Activated naive CD4-positive, alpha-beta T cell treated with anti-CD3 and anti-CD28 coated beads for 36 hours (primary cell): ENCODE measurements around the gene ABCB4. TPM values are rescaled to one million over a fixed set of nuclear protein-coding genes. Genes with fewer than 3 reads are reported as not detected.

ENCODE experiments used
- CTCF ChIA-PET: fragments of 350-600 bp; sonication (Branson Sonifier 250); formaldehyde crosslinking; loops from one replicate; lab custom pipeline; 2021; ENCODE audit warnings: antibody characterized with exemption; lab: Charles Lee
- DNase-seq: peaks from one replicate; pipeline ENCODE4 v3.0.0-alpha.2; 2020
- H3K27ac Mint-ChIP-seq: one replicate; pipeline ENCODE4 v1.8.0; 2021; ENCODE audit warnings: mild to moderate bottlenecking, mixed read lengths
- H3K27me3 Mint-ChIP-seq: one replicate; pipeline ENCODE4 v1.8.0; 2021; ENCODE audit warnings: low read depth, mixed read lengths
- H3K36me3 Mint-ChIP-seq: one replicate; pipeline ENCODE4 v1.8.0; 2021; ENCODE audit warnings: low read depth, mixed read lengths
- H3K4me1 Mint-ChIP-seq: one replicate; pipeline ENCODE4 v1.8.0; 2021; ENCODE audit warnings: low read depth, mixed read lengths
- H3K4me3 Mint-ChIP-seq: one replicate; pipeline ENCODE4 v1.8.0; 2021; ENCODE audit warnings: mild to moderate bottlenecking, moderate library complexity, mixed read lengths
- H3K9me3 Mint-ChIP-seq: one replicate; pipeline ENCODE4 v1.8.0; 2021; ENCODE audit warnings: mixed read lengths
- intact Hi-C: fragments of 100-400 bp; cut with micrococcal nuclease; formaldehyde crosslinking; loops from one replicate; pipeline ENCODE4 v1.15.1; 2023
- total RNA-seq, 2 experiments: library from RNA; stranded (reverse); gene quantifications; one replicate each; pipeline ENCODE4 v1.2.3, GENCODE V29; 2021

ABCB4 gene
- total RNA-seq, 2 experiments from 2014 or later: not detected

- intact Hi-C loops: no loop called here
- CTCF ChIA-PET: no interaction called here
- no peak for DNase-seq
- no peak overlapping the region for H3K27ac Mint-ChIP-seq
- no peaks in the 10 kb centered on the region for H3K36me3 Mint-ChIP-seq
- H3K4me1 Mint-ChIP-seq: no peaks in the 10 kb centered on the region
- H3K9me3 Mint-ChIP-seq: no peaks in the 10 kb centered on the region
- H3K27me3 Mint-ChIP-seq: peaks cover 6% of the 10 kb centered on the region
- H3K4me3 Mint-ChIP-seq: no peak overlapping the region
These were observed 27.1 kb downstream of the ABCB4 start for GRCh38 chr7:87448388-87448787.

- Mint-ChIP-seq H3K4me1 (no peaks in the 10 kb centered on the region), H3K27me3 (peaks cover 6% of the 10 kb centered on the region), H3K36me3 (no peaks in the 10 kb centered on the region), H3K9me3 (no peaks in the 10 kb centered on the region), H3K27ac (no peak overlapping the region), H3K4me3 (no peak overlapping the region)
- no peak for DNase-seq
- intact Hi-C loops: no loop called here
- CTCF ChIA-PET: no interaction called here
These were observed 28.3 kb downstream of the ABCB4 start for GRCh38 chr7:87447116-87447635.

- H3K36me3 Mint-ChIP-seq: no peaks in the 10 kb centered on the region
- no peak for DNase-seq
- H3K4me3 Mint-ChIP-seq: no peak overlapping the region
- H3K9me3 Mint-ChIP-seq: no peaks in the 10 kb centered on the region
- CTCF ChIA-PET: interaction anchor here (0.9 kb wide), 1 partner anchor 504 kb away, joined by 3 read pairs; no protein-coding TSS in a partner anchor
- H3K27ac Mint-ChIP-seq: no peak overlapping the region
- H3K27me3 Mint-ChIP-seq: peaks cover 2% of the 10 kb centered on the region
- intact Hi-C loops: no loop called here
- no peaks in the 10 kb centered on the region for H3K4me1 Mint-ChIP-seq
These were observed 29.6 kb downstream of the ABCB4 start for GRCh38 chr7:87445897-87446296.

DNA sequence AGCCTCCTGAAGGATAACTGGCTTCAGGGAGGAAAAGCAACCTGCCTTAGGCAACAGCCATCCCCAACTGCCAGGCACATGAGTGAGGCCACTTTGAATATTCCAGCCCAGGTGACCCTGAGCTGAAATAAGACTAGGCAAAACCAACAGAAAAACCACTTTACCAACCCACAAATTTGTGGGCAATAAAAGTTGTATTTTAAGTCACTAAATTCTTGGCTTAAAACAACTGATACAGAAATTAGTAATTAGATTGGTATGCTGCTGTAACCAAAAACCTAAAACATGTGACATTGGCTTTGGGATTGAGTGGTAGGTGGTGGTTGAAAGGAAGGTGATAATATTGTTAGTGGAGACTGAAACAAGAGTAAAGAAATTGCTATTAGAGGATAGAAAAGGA, 39.9 kb downstream of the ABCB4 start:
- H3K27ac Mint-ChIP-seq: no peak overlapping the region
- no peak for DNase-seq
- no peaks in the 10 kb centered on the region for H3K36me3 Mint-ChIP-seq
- H3K4me1 Mint-ChIP-seq: no peaks in the 10 kb centered on the region
- no peaks in the 10 kb centered on the region for H3K9me3 Mint-ChIP-seq
- H3K27me3 Mint-ChIP-seq: peaks cover 2% of the 10 kb centered on the region
- intact Hi-C loops: no loop called here
- H3K4me3 Mint-ChIP-seq: no peak overlapping the region
- CTCF ChIA-PET: interaction anchor here (0.6 to 1.0 kb wide), 2 partner anchors 97 to 123 kb away, joined by 3 read pairs; no protein-coding TSS in a partner anchor

- CTCF ChIA-PET: no interaction called here
- H3K27me3 Mint-ChIP-seq: peaks cover 6% of the 10 kb centered on the region
- no peaks in the 10 kb centered on the region for H3K4me1 Mint-ChIP-seq
- no peaks in the 10 kb centered on the region for H3K36me3 Mint-ChIP-seq
- intact Hi-C loops: no loop called here
- no peak for DNase-seq
- no peaks in the 10 kb centered on the region for H3K9me3 Mint-ChIP-seq
- H3K27ac Mint-ChIP-seq: no peak overlapping the region
- no peak overlapping the region for H3K4me3 Mint-ChIP-seq
These were observed 42.9 kb downstream of the ABCB4 start for GRCh38 chr7:87432536-87432935.

- Mint-ChIP-seq H3K27ac (no peak overlapping the region), H3K4me3 (no peak overlapping the region), H3K9me3 (no peaks in the 10 kb centered on the region), H3K36me3 (no peaks in the 10 kb centered on the region), H3K27me3 (peaks cover 6% of the 10 kb centered on the region), H3K4me1 (no peaks in the 10 kb centered on the region)
- no peak for DNase-seq
- CTCF ChIA-PET: no interaction called here
- intact Hi-C loops: no loop called here
These were observed 48.2 kb downstream of the ABCB4 start for GRCh38 chr7:87427288-87427687.

DNA sequence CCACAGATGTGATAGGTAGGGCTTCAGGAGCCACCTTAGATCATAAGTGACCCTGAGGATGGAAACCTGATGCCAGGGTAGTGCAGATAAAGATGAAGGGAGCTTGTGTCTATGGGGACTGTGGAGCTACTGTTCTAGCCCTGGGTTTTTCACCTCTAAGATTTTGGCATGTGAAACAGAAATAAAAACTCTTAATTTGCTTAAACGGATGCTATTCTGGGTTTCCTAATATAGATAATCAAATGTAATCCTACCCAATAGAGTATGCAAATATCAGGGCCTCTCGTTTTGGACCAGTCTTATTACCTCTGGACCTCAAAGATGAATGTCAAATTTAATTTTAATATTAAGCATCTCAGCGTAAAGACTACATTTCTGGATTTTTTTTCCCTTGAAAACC, 49.3 kb downstream of the ABCB4 start:
- CTCF ChIA-PET: no interaction called here
- Mint-ChIP-seq H3K36me3 (no peaks in the 10 kb centered on the region), H3K27me3 (peaks cover 4% of the 10 kb centered on the region), H3K4me3 (no peak overlapping the region), H3K4me1 (no peaks in the 10 kb centered on the region), H3K27ac (no peak overlapping the region), H3K9me3 (no peaks in the 10 kb centered on the region)
- DNase-seq: no peak
- intact Hi-C loops: no loop called here

DNA sequence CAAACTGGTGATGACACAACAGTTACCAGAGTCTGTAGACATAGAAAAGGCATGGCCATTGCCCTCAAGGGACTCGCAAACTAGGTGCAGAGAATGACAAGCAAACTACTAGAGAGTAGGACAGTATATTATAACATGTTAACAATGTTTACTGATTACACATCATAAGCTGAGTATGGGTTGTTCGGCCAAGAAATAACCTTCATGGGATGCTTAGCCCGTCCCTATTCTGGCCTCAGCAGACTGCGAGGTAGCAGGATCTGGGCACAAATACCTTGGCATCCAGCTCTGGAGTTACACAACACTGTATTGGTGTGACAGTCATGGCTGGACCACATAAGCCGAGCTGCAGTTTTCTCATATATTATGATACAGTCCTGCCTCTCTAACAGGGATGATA, 51.4 kb downstream of the ABCB4 start:
- no peak for DNase-seq
- intact Hi-C loops: no loop called here
- no peaks in the 10 kb centered on the region for H3K36me3 Mint-ChIP-seq
- H3K4me1 Mint-ChIP-seq: no peaks in the 10 kb centered on the region
- peaks cover 4% of the 10 kb centered on the region for H3K27me3 Mint-ChIP-seq
- no peak overlapping the region for H3K27ac Mint-ChIP-seq
- CTCF ChIA-PET: interaction anchor here (0.8 kb wide), 1 partner anchor 20 kb away, joined by 3 read pairs; no protein-coding TSS in a partner anchor
- no peaks in the 10 kb centered on the region for H3K9me3 Mint-ChIP-seq
- H3K4me3 Mint-ChIP-seq: no peak overlapping the region

- intact Hi-C loops: no loop called here
- CTCF ChIA-PET: interaction anchor here (0.6 to 1.0 kb wide), 3 partner anchors 14 to 487 kb away, joined by 3 to 11 read pairs (median 3); no protein-coding TSS in a partner anchor
These were observed 55.3 kb downstream of the ABCB4 start for GRCh38 chr7:87420173-87420572.

DNA sequence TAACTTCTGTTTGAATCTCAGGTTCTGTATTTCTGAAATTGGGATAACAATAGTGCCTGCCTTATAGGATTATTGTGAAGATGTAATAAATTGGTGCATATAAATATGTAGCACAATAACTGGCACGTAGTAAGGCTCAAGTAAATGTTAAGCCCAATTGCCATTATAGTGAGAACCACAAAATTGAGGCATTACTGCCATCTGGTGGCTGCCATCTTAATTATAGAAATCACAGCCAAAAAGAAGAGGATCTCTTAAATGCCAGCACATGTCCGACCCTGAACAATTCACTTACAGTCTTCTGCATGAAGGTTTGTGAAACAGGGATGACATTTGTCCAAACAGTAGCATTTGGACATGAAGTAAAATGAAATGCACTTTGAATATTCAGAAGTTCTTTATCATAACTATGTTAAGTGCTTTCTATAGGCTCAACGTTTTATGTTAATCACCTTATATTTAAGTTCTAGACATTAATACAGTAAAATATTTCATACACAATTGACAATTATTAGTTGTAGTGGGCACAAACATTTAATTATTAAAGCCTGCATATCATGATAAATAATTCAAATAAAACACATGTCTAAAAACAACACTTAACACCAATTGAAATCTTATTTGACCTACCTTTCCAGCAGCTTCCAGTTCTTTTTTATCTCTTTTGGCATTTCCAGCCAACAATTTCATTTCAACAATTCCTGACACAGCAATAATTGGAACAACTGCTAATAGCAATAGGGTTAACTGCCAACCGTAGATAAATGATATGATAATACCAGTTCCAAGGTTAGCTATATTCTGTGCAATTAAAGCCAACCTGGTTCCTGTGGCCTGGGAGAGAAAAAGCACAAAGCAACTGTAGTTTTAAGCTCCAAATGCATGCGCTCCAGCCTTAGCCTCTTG, 58.5 kb downstream of the ABCB4 start:
- Mint-ChIP-seq H3K27ac (no peak overlapping the region), H3K36me3 (no peaks in the 10 kb centered on the region), H3K4me1 (no peaks in the 10 kb centered on the region), H3K4me3 (no peak overlapping the region), H3K9me3 (no peaks in the 10 kb centered on the region), H3K27me3 (no peaks in the 10 kb centered on the region)
- CTCF ChIA-PET: interaction anchor here (0.9 to 4.0 kb wide), 18 partner anchors 11 to 502 kb away, joined by 3 to 29 read pairs (median 4); partner anchors contain the start of gene DMTF1
- DNase-seq: peak; percentile 85
- intact Hi-C loops: loop anchor here (1.0 to 10.0 kb wide), 10 partner anchors 72 to 1522 kb away; partner anchors contain the start of genes CROT, DMTF1 and ELAPOR2

More at GRCh38 chr7:87420173-87420572, 55.3 kb downstream of the ABCB4 start:
- DNase-seq: no peak
- Mint-ChIP-seq H3K4me1 (no peaks in the 10 kb centered on the region), H3K27ac (no peak overlapping the region), H3K4me3 (no peak overlapping the region), H3K9me3 (no peaks in the 10 kb centered on the region), H3K27me3 (no peaks in the 10 kb centered on the region), H3K36me3 (no peaks in the 10 kb centered on the region)

DNA sequence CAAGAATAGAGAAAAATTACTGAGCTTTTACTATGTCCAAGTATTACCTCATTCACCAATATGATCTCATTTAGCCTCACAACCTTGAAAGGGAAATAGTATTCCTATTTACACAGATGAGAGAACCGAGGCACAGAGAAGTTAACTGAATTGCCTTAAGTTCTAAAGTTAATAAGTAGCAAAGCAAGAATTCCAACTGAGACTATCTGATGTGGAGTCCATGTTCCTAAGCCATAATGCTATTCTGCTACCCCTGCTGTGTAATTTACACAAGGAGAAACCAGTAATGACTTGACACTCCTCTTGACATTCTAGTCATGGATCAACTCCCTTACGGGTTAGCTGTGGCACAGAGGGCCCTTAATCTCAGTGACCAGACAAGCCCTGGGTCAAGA, 60.7 kb downstream of the ABCB4 start:
- Mint-ChIP-seq H3K36me3 (no peaks in the 10 kb centered on the region), H3K4me3 (no peak overlapping the region), H3K27me3 (no peaks in the 10 kb centered on the region), H3K27ac (no peak overlapping the region), H3K9me3 (no peaks in the 10 kb centered on the region), H3K4me1 (no peaks in the 10 kb centered on the region)
- CTCF ChIA-PET: interaction anchor here (1.0 to 4.0 kb wide), 9 partner anchors 9 to 488 kb away, joined by 3 to 29 read pairs (median 6); no protein-coding TSS in a partner anchor
- intact Hi-C loops: loop anchor here (5.0 to 10.0 kb wide), 3 partner anchors 357 to 1520 kb away; partner anchors contain the start of gene ELAPOR2
- DNase-seq: no peak

- intact Hi-C loops: loop anchor here (10.0 kb wide), 1 partner anchor 1519 kb away; no protein-coding TSS in a partner anchor
- no peaks in the 10 kb centered on the region for H3K4me1 Mint-ChIP-seq
- no peaks in the 10 kb centered on the region for H3K36me3 Mint-ChIP-seq
- no peaks in the 10 kb centered on the region for H3K27me3 Mint-ChIP-seq
- no peaks in the 10 kb centered on the region for H3K9me3 Mint-ChIP-seq
- CTCF ChIA-PET: interaction anchor here (0.6 to 3.8 kb wide), 7 partner anchors 11 to 487 kb away, joined by 3 to 26 read pairs (median 4); no protein-coding TSS in a partner anchor
- no peak overlapping the region for H3K27ac Mint-ChIP-seq
- no peak overlapping the region for H3K4me3 Mint-ChIP-seq
- no peak for DNase-seq
These were observed 61.3 kb downstream of the ABCB4 start for GRCh38 chr7:87413951-87414793.
